ENCODE results near the gene COL19A1.

COL19A1 gene

DNA sequence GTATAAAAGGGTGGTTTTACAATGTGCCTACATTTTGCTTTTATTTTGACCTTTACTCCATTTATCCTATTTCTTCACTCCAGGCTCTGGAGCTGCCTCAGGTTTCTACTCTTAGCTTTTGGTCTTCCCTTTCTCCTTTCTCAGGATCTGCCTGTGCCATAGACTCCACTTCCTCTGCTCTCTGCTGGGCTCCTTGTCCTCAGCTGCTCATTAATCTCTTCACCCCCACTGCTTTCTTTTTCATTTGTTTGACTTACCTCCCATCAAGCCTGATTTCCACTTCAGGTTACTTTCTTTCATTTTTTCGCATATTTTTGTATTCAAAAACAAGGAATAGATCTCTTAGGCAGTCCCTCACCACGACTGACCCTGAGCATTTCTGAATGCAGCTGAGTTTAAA lies 106.8 kb downstream of the COL19A1 start:
- H3K27me3 ChIP-seq (ENCODE audit: control insufficient read depth, insufficient read depth, low read length): no peaks in the 10 kb centered on the region
- no peaks in the 10 kb centered on the region for H3K9me3 ChIP-seq (ENCODE audit: control insufficient read depth, low read length)
- H2AFZ ChIP-seq: no peak overlapping the region
- H3K9ac ChIP-seq: no peak overlapping the region
- H3K4me2 ChIP-seq (ENCODE audit: low read length): no peak overlapping the region
- H3K79me2 ChIP-seq: no peaks in the 10 kb centered on the region
- H3K4me3 ChIP-seq (ENCODE audit: low read depth, low read length): no peak overlapping the region
- no peaks in the 10 kb centered on the region for H3K4me1 ChIP-seq
- H3K36me3 ChIP-seq (ENCODE audit: control insufficient read depth, insufficient read depth, low read length): no peaks in the 10 kb centered on the region
- H3K27ac ChIP-seq: no peak overlapping the region
- no peak for TF ChIP-seq CTCF (IDR thresholded peaks at IDR 0.05)

DNA sequence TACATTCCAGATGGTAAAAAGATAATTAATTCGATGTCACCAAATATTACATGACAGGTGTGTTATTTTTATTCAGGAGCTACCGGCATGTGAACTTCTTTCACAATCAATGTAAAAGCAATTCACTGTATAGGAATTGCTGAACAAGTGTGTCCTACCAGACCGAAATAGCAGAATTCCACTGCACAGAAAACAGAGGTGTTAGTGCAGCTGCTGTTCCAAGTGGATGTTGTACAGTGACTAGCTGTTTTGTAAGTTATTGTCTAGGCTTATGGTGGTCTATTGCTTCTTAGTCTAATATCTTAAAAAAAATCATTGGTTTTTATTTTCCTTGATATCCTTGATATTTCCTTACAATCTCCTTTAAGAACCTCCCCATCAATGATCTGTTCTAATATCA lies 107.4 kb downstream of the COL19A1 start:
- Histone ChIP-seq H3K9ac (no peak overlapping the region), H3K4me1 (no peaks in the 10 kb centered on the region), H3K4me3 (ENCODE audit: low read depth, low read length) (no peak overlapping the region), H3K4me2 (ENCODE audit: low read length) (no peak overlapping the region), H3K79me2 (no peaks in the 10 kb centered on the region), H3K27ac (no peak overlapping the region), H3K9me3 (ENCODE audit: control insufficient read depth, low read length) (no peaks in the 10 kb centered on the region), H3K27me3 (ENCODE audit: control insufficient read depth, insufficient read depth, low read length) (no peaks in the 10 kb centered on the region), H3K36me3 (ENCODE audit: control insufficient read depth, insufficient read depth, low read length) (no peaks in the 10 kb centered on the region), H2AFZ (no peak overlapping the region)
- no peak for TF ChIP-seq CTCF (IDR thresholded peaks at IDR 0.05)

DNA sequence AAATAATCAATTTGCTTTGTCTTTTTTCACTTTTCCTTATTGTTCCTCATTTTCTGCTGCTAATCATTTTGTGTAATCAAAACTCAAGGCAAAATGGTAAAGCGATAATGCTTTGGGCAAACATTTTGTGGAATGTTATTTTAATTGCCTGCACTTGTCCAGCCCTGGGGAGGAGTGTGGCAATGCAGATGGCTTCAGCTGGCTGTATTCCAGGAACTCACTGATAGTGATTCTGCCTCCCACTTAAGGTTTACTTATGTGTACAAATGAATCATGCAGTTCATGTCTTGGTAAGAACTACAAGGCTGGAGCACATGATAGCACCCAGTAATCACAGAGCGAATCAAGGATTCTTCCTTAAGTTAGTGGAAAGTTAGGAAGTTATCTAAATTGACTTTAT lies 107.8 kb downstream of the COL19A1 start:
- H3K4me1 ChIP-seq: no peaks in the 10 kb centered on the region
- no peaks in the 10 kb centered on the region for H3K36me3 ChIP-seq (ENCODE audit: control insufficient read depth, insufficient read depth, low read length)
- no peak overlapping the region for H3K9ac ChIP-seq
- no peak overlapping the region for H2AFZ ChIP-seq
- H3K79me2 ChIP-seq: no peaks in the 10 kb centered on the region
- no peaks in the 10 kb centered on the region for H3K9me3 ChIP-seq (ENCODE audit: control insufficient read depth, low read length)
- no peak overlapping the region for H3K27ac ChIP-seq
- no peak overlapping the region for H3K4me2 ChIP-seq (ENCODE audit: low read length)
- no peaks in the 10 kb centered on the region for H3K27me3 ChIP-seq (ENCODE audit: control insufficient read depth, insufficient read depth, low read length)
- H3K4me3 ChIP-seq (ENCODE audit: low read depth, low read length): no peak overlapping the region
- TF ChIP-seq CTCF (IDR thresholded peaks at IDR 0.05): no peak

GRCh38 chr6:69976591-69977090 lies 110.3 kb downstream of the COL19A1 start:
- H3K27me3 ChIP-seq (ENCODE audit: control insufficient read depth, insufficient read depth, low read length): no peaks in the 10 kb centered on the region
- no peaks in the 10 kb centered on the region for H3K9me3 ChIP-seq (ENCODE audit: control insufficient read depth, low read length)
- no peak overlapping the region for H2AFZ ChIP-seq
- no peak overlapping the region for H3K4me2 ChIP-seq (ENCODE audit: low read length)
- no peaks in the 10 kb centered on the region for H3K79me2 ChIP-seq
- no peak overlapping the region for H3K4me3 ChIP-seq (ENCODE audit: low read depth, low read length)
- TF ChIP-seq CTCF (IDR thresholded peaks at IDR 0.05): no peak
- H3K27ac ChIP-seq: no peak overlapping the region
- H3K4me1 ChIP-seq: no peaks in the 10 kb centered on the region
- no peaks in the 10 kb centered on the region for H3K36me3 ChIP-seq (ENCODE audit: control insufficient read depth, insufficient read depth, low read length)
- H3K9ac ChIP-seq: no peak overlapping the region

DNA sequence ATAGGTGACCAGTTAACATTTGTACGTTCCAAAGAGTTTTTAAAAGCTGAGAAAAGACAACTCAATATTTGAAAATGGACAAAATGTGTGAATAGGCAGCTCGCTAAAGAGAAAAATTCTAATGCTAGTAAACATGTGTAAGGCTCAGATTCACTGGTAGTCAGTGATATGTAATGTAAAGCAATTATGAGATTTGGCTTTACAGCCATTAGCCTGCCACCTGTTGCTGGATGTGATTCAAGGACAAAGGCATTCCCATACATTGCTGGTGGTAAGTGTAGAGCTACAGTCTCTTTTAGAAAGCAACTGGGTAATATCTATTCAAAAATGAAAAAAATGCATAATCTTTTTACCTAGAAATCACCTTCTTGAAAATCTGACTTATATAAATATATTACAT lies 114.3 kb downstream of the COL19A1 start:
- no peak for TF ChIP-seq CTCF (IDR thresholded peaks at IDR 0.05)
- Histone ChIP-seq H3K4me1 (no peaks in the 10 kb centered on the region), H2AFZ (no peak overlapping the region), H3K79me2 (no peaks in the 10 kb centered on the region), H3K36me3 (ENCODE audit: control insufficient read depth, insufficient read depth, low read length) (no peaks in the 10 kb centered on the region), H3K27ac (no peak overlapping the region), H3K4me2 (ENCODE audit: low read length) (no peak overlapping the region), H3K9me3 (ENCODE audit: control insufficient read depth, low read length) (no peaks in the 10 kb centered on the region), H3K4me3 (ENCODE audit: low read depth, low read length) (no peak overlapping the region), H3K9ac (no peak overlapping the region), H3K27me3 (ENCODE audit: control insufficient read depth, insufficient read depth, low read length) (no peaks in the 10 kb centered on the region)

All from parathyroid adenoma (tissue), 2 donors.